ENCODE data around the gene EFNB1. TPM values are rescaled to one million over a fixed set of nuclear protein-coding genes. Genes with fewer than 3 reads are reported as not detected.
A peak's percentile ranks its signal among the peaks of the same experiment; 100 is the strongest.

EFNB1 gene
- total RNA-seq, 1 donor from 2014 or later, result 25.4 TPM

DNA sequence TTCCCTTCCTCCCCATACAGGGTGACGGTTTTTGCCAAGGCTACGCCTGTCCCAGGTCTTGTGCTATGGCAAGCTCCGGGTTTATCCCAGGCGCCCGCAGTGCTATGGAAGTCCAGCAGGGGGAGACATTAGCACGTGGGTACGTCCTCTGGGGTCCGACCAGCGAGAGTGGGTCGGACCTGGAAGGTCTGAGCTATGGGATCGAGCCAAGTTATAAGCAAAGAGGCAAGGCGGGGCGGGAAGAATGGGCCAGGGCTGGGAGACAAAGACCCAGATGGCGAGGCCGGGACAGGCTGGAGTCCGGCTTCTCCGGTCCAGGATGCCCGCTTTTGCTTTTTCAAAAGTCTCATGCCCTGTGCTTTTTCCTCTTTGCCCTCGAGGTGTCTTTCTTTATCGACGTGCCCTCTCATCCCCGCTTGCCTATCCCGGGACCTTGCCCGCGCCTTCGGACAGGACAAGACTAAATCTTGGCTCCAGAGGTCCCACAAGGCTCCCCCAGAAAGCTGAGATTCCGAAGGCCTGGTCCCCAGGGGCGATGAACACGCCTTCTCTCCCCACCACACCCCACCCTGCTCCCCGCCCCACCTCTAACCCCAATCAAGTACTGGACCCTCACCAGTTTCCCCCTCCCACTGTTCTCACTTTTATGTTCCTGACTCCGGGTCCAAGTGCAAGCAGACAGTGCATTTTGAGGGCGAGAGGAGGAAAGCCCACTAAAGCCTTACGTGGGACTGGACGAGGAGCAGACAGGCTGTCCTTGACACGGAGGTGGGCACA, 785 bp upstream of the EFNB1 start:
- peaks cover 36% of the 10 kb centered on the region for H3K79me2 ChIP-seq (ENCODE audit: low read depth)
- peaks cover 8% of the 10 kb centered on the region for H3K4me1 ChIP-seq
- Mint-ChIP-seq H3K36me3 (no peaks in the 10 kb centered on the region), H3K27ac (peak overlapping the region; percentile 82), H3K9me3 (peaks cover 10% of the 10 kb centered on the region), H3K4me1 (peaks cover 15% of the 10 kb centered on the region), H3K27me3 (ENCODE audit: insufficient read depth, low read depth) (peaks cover 10% of the 10 kb centered on the region), H3K4me3 (peak overlapping the region; percentile 92)
- peaks cover 41% of the 10 kb centered on the region for H4K20me1 ChIP-seq (ENCODE audit: low read depth)
- H3K36me3 ChIP-seq, result no peaks in the 10 kb centered on the region
- DNase-seq (ENCODE audit: low spot score), result peak; percentile 85
- no peak overlapping the region for H3K27ac ChIP-seq
- TF ChIP-seq, protein P1, sequence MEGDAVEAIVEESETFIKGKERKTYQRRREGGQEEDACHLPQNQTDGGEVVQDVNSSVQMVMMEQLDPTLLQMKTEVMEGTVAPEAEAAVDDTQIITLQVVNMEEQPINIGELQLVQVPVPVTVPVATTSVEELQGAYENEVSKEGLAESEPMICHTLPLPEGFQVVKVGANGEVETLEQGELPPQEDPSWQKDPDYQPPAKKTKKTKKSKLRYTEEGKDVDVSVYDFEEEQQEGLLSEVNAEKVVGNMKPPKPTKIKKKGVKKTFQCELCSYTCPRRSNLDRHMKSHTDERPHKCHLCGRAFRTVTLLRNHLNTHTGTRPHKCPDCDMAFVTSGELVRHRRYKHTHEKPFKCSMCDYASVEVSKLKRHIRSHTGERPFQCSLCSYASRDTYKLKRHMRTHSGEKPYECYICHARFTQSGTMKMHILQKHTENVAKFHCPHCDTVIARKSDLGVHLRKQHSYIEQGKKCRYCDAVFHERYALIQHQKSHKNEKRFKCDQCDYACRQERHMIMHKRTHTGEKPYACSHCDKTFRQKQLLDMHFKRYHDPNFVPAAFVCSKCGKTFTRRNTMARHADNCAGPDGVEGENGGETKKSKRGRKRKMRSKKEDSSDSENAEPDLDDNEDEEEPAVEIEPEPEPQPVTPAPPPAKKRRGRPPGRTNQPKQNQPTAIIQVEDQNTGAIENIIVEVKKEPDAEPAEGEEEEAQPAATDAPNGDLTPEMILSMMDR (IDR thresholded peaks at IDR 0.05), result peak; percentile 82
- TF ChIP-seq EZH2phosphoT487 (IDR thresholded peaks at IDR 0.05), result no peak
- peak overlapping the region; percentile 71 for H3K4me2 ChIP-seq
- H3K4me3 ChIP-seq, result peak overlapping the region; percentile 59
- H3F3A ChIP-seq (ENCODE audit: low read depth), result no peaks in the 10 kb centered on the region
- H3K9me3 ChIP-seq (ENCODE audit: low read depth), result no peaks in the 10 kb centered on the region
- no peak overlapping the region for H3K9ac ChIP-seq
- H3K27me3 ChIP-seq, result peaks cover 38% of the 10 kb centered on the region
- no peak overlapping the region for H2AFZ ChIP-seq (replicated peaks)

DNA sequence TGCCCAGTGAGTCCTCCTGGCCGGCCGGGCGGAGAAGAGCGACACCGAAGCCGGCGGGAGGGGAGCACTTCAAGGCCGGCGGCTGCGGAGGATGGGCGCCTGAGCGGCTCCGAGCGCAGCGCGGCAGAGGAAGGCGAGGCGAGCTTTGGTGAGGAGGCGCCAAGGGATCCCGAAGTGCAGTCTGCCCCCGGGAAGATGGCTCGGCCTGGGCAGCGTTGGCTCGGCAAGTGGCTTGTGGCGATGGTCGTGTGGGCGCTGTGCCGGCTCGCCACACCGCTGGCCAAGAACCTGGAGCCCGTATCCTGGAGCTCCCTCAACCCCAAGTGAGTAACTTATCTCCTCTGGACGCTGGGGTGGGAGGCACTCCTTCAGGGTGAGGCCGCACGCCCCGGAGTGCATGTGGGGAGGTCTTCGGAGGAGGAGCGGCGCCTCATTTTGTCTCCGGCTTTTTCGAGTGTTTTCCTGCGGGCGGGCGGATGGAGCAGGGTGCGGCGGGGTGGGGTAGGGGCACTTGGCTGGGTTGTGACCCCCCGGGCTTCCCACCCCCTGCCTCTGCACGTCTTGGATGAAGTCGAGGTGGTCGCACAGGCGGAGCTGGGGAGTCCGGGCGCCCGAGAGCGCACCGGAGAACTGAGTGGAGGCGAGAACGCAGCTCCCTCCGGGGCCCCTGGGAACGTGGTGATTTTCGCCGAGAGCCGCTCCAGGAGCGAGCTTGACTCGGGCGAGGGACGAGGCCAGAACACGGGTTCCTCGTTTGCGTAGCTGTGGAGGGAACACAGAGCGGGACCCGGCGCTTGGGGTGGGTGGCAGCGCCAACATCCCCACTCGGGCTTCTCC, 979 bp downstream of the EFNB1 start:
- Mint-ChIP-seq H3K27me3 (ENCODE audit: insufficient read depth, low read depth) (peaks cover 10% of the 10 kb centered on the region), H3K9me3 (peaks cover 10% of the 10 kb centered on the region), H3K36me3 (no peaks in the 10 kb centered on the region), H3K27ac (peak overlapping the region; percentile 69), H3K4me1 (peaks cover 22% of the 10 kb centered on the region), H3K4me3 (peak overlapping the region; percentile 92)
- Histone ChIP-seq H3K79me2 (ENCODE audit: low read depth) (peaks cover 47% of the 10 kb centered on the region), H4K20me1 (ENCODE audit: low read depth) (peaks cover 59% of the 10 kb centered on the region), H3K4me2 (peak overlapping the region; percentile 84), H3K27me3 (peaks cover 38% of the 10 kb centered on the region), H3K4me1 (peaks cover 8% of the 10 kb centered on the region), H3K9ac (peak overlapping the region; percentile 28), H3K9me3 (ENCODE audit: low read depth) (no peaks in the 10 kb centered on the region), H3K36me3 (no peaks in the 10 kb centered on the region), H2AFZ (replicated peaks) (no peak overlapping the region), H3K4me3 (peak overlapping the region; percentile 59), H3K27ac (no peak overlapping the region), H3F3A (ENCODE audit: low read depth) (no peaks in the 10 kb centered on the region)
- TF ChIP-seq EZH2phosphoT487 (IDR thresholded peaks at IDR 0.05) (no peak), EZH2 (IDR thresholded peaks at IDR 0.05) (no peak)
- TF ChIP-seq, protein P1 (IDR thresholded peaks at IDR 0.05), result no peak
- DNase-seq (ENCODE audit: low spot score), result peak; percentile 39

DNA sequence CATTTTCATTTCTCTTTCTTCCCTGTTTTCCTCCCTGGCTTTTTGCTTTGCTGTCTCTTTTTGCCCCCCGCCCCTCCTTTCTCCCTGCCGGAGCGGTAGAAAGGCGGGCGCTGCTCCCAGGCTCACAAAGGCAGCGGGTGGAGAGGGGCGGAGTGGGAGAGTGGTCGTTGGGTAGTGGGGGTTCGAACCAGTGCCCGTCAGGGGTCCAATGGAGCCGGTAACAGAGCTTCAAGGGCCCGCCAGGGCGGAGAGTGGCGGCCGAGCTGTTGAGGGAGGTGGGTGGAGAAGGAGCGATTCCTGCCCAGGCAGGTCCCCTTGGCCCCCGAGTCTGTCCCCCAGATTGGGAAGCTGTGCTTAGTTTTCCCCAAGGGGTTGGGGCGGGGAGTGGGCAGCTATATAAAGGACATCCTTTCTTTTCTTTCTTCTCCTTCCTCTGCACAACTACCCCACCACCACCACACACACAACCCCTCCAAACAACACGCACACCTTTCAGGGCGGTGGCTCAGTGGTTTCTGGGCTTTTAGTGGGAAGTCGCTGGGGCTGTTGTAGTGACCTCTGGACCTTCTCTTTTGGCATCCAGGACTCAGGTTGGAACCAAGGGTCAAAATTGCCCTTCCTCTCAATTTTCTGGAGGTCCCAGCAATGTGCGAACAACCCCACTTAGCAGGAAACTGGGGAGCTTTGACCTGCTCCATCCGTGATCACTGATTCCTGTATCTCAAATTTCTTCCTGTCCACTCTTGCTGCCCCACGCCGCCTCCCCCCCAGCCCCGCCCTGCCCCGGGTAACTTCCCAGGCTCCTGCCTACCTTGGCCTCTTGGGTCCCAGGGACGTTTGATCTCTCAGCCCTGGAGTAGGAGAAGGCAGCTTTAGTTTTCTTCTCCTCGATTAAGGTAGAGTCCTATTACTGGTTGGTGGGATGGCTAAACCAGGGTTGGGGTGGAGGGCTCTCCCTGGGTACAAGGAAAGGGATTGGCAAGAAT, 1.9 kb downstream of the EFNB1 start:
- Histone ChIP-seq H4K20me1 (ENCODE audit: low read depth) (peaks cover 68% of the 10 kb centered on the region), H3K4me3 (peak overlapping the region; percentile 59), H3K4me2 (peak overlapping the region; percentile 84), H3K9me3 (ENCODE audit: low read depth) (no peaks in the 10 kb centered on the region), H3K27me3 (peaks cover 37% of the 10 kb centered on the region), H3K27ac (no peak overlapping the region), H3F3A (ENCODE audit: low read depth) (no peaks in the 10 kb centered on the region), H3K9ac (no peak overlapping the region), H3K79me2 (ENCODE audit: low read depth) (peaks cover 56% of the 10 kb centered on the region), H3K4me1 (peaks cover 8% of the 10 kb centered on the region), H2AFZ (replicated peaks) (no peak overlapping the region), H3K36me3 (no peaks in the 10 kb centered on the region)
- H3K9me3 Mint-ChIP-seq, result peaks cover 10% of the 10 kb centered on the region
- TF ChIP-seq, protein P1 (IDR thresholded peaks at IDR 0.05), result no peak
- TF ChIP-seq EZH2 (IDR thresholded peaks at IDR 0.05), result no peak
- no peak for TF ChIP-seq EZH2phosphoT487 (IDR thresholded peaks at IDR 0.05)
- DNase-seq (ENCODE audit: low spot score), result no peak
- H3K4me3 Mint-ChIP-seq, result peak overlapping the region; percentile 92
- peaks cover 28% of the 10 kb centered on the region for H3K4me1 Mint-ChIP-seq
- H3K36me3 Mint-ChIP-seq, result no peaks in the 10 kb centered on the region
- peaks cover 7% of the 10 kb centered on the region for H3K27me3 Mint-ChIP-seq (ENCODE audit: insufficient read depth, low read depth)
- peak overlapping the region; percentile 69 for H3K27ac Mint-ChIP-seq

All from neural progenitor cell (in vitro differentiated cells).